ENCODE data around the gene ANKRD53. TPM values are rescaled to one million over a fixed set of nuclear protein-coding genes. Genes with fewer than 3 reads are reported as not detected.

Gene ANKRD53
- total and polyA plus RNA-seq, 2 donors (not counting 1 experiment from before 2014, with no cell fraction given) = 0.84 TPM

DNA sequence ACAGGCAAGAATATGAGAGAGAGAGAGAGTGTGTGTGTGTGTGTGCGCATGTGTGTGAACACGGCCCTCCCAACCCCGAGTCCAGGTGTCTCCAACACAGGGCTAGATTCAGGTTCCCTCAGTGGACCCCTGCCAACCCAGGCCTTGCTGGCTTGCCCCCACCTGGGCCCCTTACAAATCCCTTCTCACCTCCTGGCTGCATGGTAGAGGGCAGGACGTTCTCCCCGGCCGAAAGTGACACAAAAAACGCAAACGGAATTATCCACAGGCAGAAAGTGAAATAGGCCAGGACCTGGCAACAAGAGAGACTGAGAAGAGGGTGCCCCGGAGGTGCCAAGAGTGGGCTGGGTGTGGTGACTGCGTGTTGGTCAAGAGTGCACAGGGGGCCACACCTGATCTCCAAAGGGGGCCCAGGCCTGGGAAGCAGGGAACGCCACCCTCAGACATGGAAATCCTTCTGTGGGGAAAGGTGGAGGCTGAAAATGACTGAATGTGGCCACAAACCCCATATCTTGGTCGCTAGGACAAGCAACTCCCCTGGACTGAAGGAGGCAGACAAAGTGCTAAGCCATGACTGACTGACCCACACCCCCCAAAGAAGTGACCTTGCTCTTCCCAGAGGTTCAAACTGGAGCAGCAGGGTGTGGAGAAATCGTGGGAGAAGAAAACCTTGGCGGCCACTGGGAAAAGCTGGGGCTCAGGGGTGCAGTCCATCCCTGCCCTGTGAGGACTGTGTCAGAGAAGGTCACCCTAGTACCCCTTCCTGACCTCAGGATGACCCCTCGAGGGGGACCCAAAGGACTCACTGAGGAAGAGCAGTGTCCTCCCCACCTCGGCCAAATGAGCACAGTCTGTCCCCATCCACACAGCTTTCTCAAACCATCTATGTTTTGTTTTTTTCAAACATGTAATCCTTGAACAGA is 10.6 kb downstream of the ANKRD53 start:
- Histone ChIP-seq H3K4me3 (ENCODE audit: control extremely low read depth in 1 of 5, extremely low read depth in 1 of 5, insufficient read depth in 1 of 5, low read depth in 2 of 5, low read length in 4 of 5) (no peak overlapping the region), H3K9ac (ENCODE audit: low read length) (no peak overlapping the region), H3K9me3 (ENCODE audit: control extremely low read depth in 1 of 3, control insufficient read depth in 2 of 3, insufficient read depth in 1 of 3, low read length in 2 of 3) (no peaks in the 10 kb centered on the region), H2AFZ (ENCODE audit: insufficient read depth, low read depth, low read length, poor library complexity, severe bottlenecking) (no peak overlapping the region), H3K4me1 (ENCODE audit: control insufficient read depth in 2 of 2, insufficient read depth in 2 of 2, low read length in 2 of 2) (peaks cover 20 to 21% of the 10 kb centered on the region in 2 donors), H4K20me1 (ENCODE audit: control insufficient read depth, insufficient read depth, low read length, poor library complexity, severe bottlenecking) (peaks cover 12% of the 10 kb centered on the region), H3K4me2 (replicated peaks; ENCODE audit: low read depth, low read length, poor library complexity, severe bottlenecking) (no peak overlapping the region), H3K36me3 (replicated peaks in 1 of 2; ENCODE audit: control extremely low read depth in 1 of 2, control insufficient read depth in 1 of 2, extremely low read depth in 1 of 2, insufficient read depth in 2 of 2, low read length in 1 of 2) (peaks cover 1 to 59% of the 10 kb centered on the region in 2 experiments), H3K27ac (ENCODE audit: low read length in 2 of 2) (no peak overlapping the region), H3K27me3 (replicated peaks in 1 of 4; ENCODE audit: control extremely low read depth in 1 of 4, control insufficient read depth in 3 of 4, insufficient read depth in 4 of 4, low read length in 3 of 4) (no peaks in the 10 kb centered on the region), H3K79me2 (ENCODE audit: control insufficient read depth, insufficient read depth, low read length) (peaks cover 14% of the 10 kb centered on the region)
- POLR2A ChIA-PET = no interaction called here
- ATAC-seq (ENCODE audit: low read depth) (no peak), DNase-seq (no peak)
- CTCF ChIA-PET = interaction anchor here (0.9 to 1.3 kb wide), 3 partner anchors 12 to 25 kb away, joined by 3 to 5 read pairs (median 3); no protein-coding TSS in a partner anchor
- TF ChIP-seq EZH2 (IDR thresholded peaks at IDR 0.05; ENCODE audit: borderline replicate concordance, insufficient read depth, low read depth, low read length, poor library complexity, severe bottlenecking) = no peak
- TF ChIP-seq, protein P1, sequence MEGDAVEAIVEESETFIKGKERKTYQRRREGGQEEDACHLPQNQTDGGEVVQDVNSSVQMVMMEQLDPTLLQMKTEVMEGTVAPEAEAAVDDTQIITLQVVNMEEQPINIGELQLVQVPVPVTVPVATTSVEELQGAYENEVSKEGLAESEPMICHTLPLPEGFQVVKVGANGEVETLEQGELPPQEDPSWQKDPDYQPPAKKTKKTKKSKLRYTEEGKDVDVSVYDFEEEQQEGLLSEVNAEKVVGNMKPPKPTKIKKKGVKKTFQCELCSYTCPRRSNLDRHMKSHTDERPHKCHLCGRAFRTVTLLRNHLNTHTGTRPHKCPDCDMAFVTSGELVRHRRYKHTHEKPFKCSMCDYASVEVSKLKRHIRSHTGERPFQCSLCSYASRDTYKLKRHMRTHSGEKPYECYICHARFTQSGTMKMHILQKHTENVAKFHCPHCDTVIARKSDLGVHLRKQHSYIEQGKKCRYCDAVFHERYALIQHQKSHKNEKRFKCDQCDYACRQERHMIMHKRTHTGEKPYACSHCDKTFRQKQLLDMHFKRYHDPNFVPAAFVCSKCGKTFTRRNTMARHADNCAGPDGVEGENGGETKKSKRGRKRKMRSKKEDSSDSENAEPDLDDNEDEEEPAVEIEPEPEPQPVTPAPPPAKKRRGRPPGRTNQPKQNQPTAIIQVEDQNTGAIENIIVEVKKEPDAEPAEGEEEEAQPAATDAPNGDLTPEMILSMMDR (IDR thresholded peaks at IDR 0.05) = no peak
- H3K4me3 Mint-ChIP-seq = no peak overlapping the region
- H3K9me3 Mint-ChIP-seq (ENCODE audit: insufficient read depth) = no peaks in the 10 kb centered on the region
- H3K4me1 Mint-ChIP-seq = peaks cover 31% of the 10 kb centered on the region
- H3K27ac Mint-ChIP-seq = no peak overlapping the region
- WGBS (ENCODE audit: insufficient coverage) = 96% methylated on average over 9 of the region's 16 CpGs
- intact Hi-C loops (cut with micrococcal nuclease) = no loop called here
- H3K27me3 Mint-ChIP-seq = no peaks in the 10 kb centered on the region

DNA sequence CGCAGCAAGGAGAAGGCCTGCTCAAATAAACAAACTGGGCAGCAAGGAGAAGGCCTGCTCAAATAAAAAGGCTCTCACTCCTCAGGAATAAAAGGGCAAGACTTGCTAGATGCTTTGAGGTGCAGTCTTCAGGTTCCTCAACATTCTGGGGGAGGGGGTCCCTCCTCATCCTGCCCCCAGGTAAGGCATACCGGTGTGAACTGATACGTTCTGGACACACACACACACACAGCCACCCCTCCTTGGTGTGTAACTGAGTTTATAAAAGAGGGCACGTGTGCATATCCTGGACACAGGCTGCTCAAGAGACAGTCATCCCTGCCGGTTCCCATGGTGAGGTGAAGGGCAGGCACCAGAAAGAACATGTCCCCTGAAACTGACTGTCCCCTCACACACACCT is 11.8 kb downstream of the ANKRD53 start:
- Histone ChIP-seq H3K4me1 (ENCODE audit: control insufficient read depth in 2 of 2, insufficient read depth in 2 of 2, low read length in 2 of 2) (peaks cover 15 to 16% of the 10 kb centered on the region in 2 donors), H3K4me3 (ENCODE audit: control extremely low read depth in 1 of 5, extremely low read depth in 1 of 5, insufficient read depth in 1 of 5, low read depth in 2 of 5, low read length in 4 of 5) (no peak overlapping the region), H3K27ac (ENCODE audit: low read length in 2 of 2) (no peak overlapping the region), H3K9me3 (ENCODE audit: control extremely low read depth in 1 of 3, control insufficient read depth in 2 of 3, insufficient read depth in 1 of 3, low read length in 2 of 3) (no peaks in the 10 kb centered on the region), H3K36me3 (replicated peaks in 1 of 2; ENCODE audit: control extremely low read depth in 1 of 2, control insufficient read depth in 1 of 2, extremely low read depth in 1 of 2, insufficient read depth in 2 of 2, low read length in 1 of 2) (peaks cover 1 to 59% of the 10 kb centered on the region in 2 experiments), H3K27me3 (replicated peaks in 1 of 4; ENCODE audit: control extremely low read depth in 1 of 4, control insufficient read depth in 3 of 4, insufficient read depth in 4 of 4, low read length in 3 of 4) (no peaks in the 10 kb centered on the region), H3K4me2 (replicated peaks; ENCODE audit: low read depth, low read length, poor library complexity, severe bottlenecking) (no peak overlapping the region), H2AFZ (ENCODE audit: insufficient read depth, low read depth, low read length, poor library complexity, severe bottlenecking) (no peak overlapping the region), H3K79me2 (ENCODE audit: control insufficient read depth, insufficient read depth, low read length) (peaks cover 21% of the 10 kb centered on the region), H4K20me1 (ENCODE audit: control insufficient read depth, insufficient read depth, low read length, poor library complexity, severe bottlenecking) (peaks cover 16% of the 10 kb centered on the region), H3K9ac (ENCODE audit: low read length) (no peak overlapping the region)
- ATAC-seq (ENCODE audit: low read depth) = no peak
- TF ChIP-seq, protein P1 (IDR thresholded peaks at IDR 0.05) = no peak
- TF ChIP-seq EZH2 (IDR thresholded peaks at IDR 0.05; ENCODE audit: borderline replicate concordance, insufficient read depth, low read depth, low read length, poor library complexity, severe bottlenecking) = no peak
- no peak overlapping the region for H3K27ac Mint-ChIP-seq
- no peaks in the 10 kb centered on the region for H3K9me3 Mint-ChIP-seq (ENCODE audit: insufficient read depth)
- intact Hi-C loops (cut with micrococcal nuclease) = no loop called here
- H3K4me3 Mint-ChIP-seq = no peak overlapping the region
- no CpG with 5 or more reads among the region's 5 CpGs for WGBS (ENCODE audit: insufficient coverage)
- ChIA-PET CTCF (interaction anchor here (1.0 to 1.6 kb wide), 3 partner anchors 11 to 26 kb away, joined by 3 to 5 read pairs (median 4); no protein-coding TSS in a partner anchor), POLR2A (no interaction called here)
- DNase-seq = no peak
- no peaks in the 10 kb centered on the region for H3K27me3 Mint-ChIP-seq
- H3K4me1 Mint-ChIP-seq = peaks cover 26% of the 10 kb centered on the region
